ENCODE results near the gene SAMMSON. TPM values are rescaled to one million over a fixed set of nuclear protein-coding genes. Genes with fewer than 3 reads are reported as not detected.

The SAMMSON gene
- total and polyA plus RNA-seq, 9 of the 15 experiments (the other 6 are each of a cell fraction or from before 2014, with no cell fraction given) = 0.65 to 4.4 (median 1.9) TPM

DNA sequence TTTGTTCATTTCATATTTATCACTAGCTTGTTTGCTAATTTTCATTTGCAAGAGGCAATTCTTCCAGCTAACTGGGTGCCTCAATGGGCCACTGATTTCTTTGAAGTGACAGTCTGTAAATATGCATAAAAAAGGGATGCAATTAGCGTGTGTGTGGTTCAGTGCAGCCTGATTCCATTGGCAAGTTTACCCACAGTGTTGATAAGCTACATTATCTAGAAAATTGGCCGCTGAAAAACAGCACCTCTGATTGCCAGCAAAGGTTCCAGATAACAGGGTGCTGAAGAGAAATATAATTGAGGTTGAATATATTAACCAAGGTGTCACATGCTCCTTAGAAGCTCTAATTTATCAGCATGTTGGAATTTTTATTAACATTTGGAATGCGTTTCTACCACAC lies 76.9 kb downstream of the SAMMSON start:
- Histone ChIP-seq H3K27ac (ENCODE audit: extremely low read depth, low read depth, low read length) (no peak overlapping the region), H3K4me1 (replicated peaks in 1 of 2; ENCODE audit: control insufficient read depth in 2 of 2, insufficient read depth in 2 of 2, low read length in 2 of 2) (no peaks in the 10 kb centered on the region), H3K9me3 (replicated peaks; ENCODE audit: control insufficient read depth, insufficient read depth, low read depth, low read length) (no peaks in the 10 kb centered on the region), H3K27me3 (ENCODE audit: control insufficient read depth in 2 of 2, insufficient read depth in 2 of 2, low read length in 2 of 2) (no peaks in the 10 kb centered on the region; a peak in 1 of 5 replicates), H4K20me1 (replicated peaks; ENCODE audit: control insufficient read depth, insufficient read depth, low read length) (no peaks in the 10 kb centered on the region), H3K36me3 (ENCODE audit: control insufficient read depth, insufficient read depth, low read length) (no peaks in the 10 kb centered on the region), H3K9me1 (ENCODE audit: control insufficient read depth, insufficient read depth, low read length) (no peaks in the 10 kb centered on the region), H2AFZ (ENCODE audit: low read depth, low read length) (no peak overlapping the region), H3K4me2 (ENCODE audit: insufficient read depth, low read length) (no peak overlapping the region), H3K9ac (ENCODE audit: insufficient read depth in 1 of 2, low read depth in 2 of 2, low read length in 2 of 2) (no peak overlapping the region), H3K4me3 (no peak overlapping the region), H3K79me2 (ENCODE audit: control insufficient read depth, insufficient read depth, low read length) (no peaks in the 10 kb centered on the region)
- ChIA-PET CTCF (ENCODE audit: low intra/inter-chr PET ratio) (no interaction called here), POLR2A (interaction anchor here (1.4 kb wide), 1 partner anchor 12 kb away, joined by 3 read pairs; no protein-coding TSS in a partner anchor)
- TF ChIP-seq MTF1 (CRISPR knock-in tag; IDR thresholded peaks at IDR 0.05; ENCODE audit: borderline replicate concordance) (no peak), EZH2 (IDR thresholded peaks at IDR 0.05; ENCODE audit: borderline replicate concordance, low read depth, low read length) (no peak), TGIF2 (CRISPR knock-in tag; IDR thresholded peaks at IDR 0.05) (no peak), NCOA6 (IDR thresholded peaks at IDR 0.05) (no peak), ZNF668 (CRISPR knock-in tag; IDR thresholded peaks at IDR 0.05) (no peak), MEF2D (tag; conservative IDR thresholded peaks at IDR 0.05; ENCODE audit: low read depth) (no peak)
- TF ChIP-seq, protein P1, sequence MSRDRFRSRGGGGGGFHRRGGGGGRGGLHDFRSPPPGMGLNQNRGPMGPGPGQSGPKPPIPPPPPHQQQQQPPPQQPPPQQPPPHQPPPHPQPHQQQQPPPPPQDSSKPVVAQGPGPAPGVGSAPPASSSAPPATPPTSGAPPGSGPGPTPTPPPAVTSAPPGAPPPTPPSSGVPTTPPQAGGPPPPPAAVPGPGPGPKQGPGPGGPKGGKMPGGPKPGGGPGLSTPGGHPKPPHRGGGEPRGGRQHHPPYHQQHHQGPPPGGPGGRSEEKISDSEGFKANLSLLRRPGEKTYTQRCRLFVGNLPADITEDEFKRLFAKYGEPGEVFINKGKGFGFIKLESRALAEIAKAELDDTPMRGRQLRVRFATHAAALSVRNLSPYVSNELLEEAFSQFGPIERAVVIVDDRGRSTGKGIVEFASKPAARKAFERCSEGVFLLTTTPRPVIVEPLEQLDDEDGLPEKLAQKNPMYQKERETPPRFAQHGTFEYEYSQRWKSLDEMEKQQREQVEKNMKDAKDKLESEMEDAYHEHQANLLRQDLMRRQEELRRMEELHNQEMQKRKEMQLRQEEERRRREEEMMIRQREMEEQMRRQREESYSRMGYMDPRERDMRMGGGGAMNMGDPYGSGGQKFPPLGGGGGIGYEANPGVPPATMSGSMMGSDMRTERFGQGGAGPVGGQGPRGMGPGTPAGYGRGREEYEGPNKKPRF (IDR thresholded peaks at IDR 0.05; ENCODE audit: low read depth, low read length) = no peak
- TF ChIP-seq, protein P2, sequence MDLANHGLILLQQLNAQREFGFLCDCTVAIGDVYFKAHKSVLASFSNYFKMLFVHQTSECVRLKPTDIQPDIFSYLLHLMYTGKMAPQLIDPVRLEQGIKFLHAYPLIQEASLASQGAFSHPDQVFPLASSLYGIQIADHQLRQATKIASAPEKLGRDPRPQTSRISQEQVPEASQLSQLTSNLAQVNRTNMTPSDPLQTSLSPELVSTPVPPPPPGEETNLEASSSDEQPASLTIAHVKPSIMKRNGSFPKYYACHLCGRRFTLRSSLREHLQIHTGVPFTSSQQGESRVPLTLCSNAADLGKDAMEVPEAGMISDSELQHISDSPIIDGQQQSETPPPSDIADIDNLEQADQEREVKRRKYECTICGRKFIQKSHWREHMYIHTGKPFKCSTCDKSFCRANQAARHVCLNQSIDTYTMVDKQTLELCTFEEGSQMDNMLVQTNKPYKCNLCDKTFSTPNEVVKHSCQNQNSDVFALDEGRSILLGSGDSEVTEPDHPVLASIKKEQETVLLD (IDR thresholded peaks at IDR 0.05) = no peak
- DNase-seq (ENCODE audit: extremely low read depth in 1 of 4, low spot score in 3 of 4) = no peak
- BruUV-seq (replicated peaks) = no TSS peak
- in situ Hi-C loops (cut with MboI) = no loop called here
- intact Hi-C loops (cut with micrococcal nuclease) = no loop called here
- 0% methylated on average over 3 of the region's 3 CpGs for WGBS (ENCODE audit: insufficient coverage, low coverage, missing lambda C conversion rate)
- ATAC-seq = no peak
- no peak for FAIRE-seq

Data from K562 (cell line).